ENCODE results near the gene USP24.

DNA sequence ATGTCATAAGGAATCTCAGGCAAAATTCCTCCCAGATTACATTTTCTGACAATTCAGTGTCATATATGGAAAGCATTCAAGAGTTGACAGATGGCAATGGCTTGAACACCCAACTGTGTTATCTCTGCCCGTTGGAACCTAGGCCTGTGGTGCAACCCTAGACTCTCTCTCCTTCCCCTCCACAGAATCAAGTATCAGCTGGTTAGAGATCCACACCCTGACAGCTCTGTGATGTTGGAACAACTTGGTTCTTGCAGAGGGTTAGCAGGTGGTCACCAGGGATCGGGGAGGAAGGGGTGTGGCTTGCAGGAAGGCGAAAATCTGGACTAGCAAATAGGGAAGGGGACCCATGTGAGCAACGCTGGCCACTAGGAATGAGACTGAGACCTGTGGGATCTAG is 149.5 kb downstream of the USP24 start:
- TF ChIP-seq, protein P1, sequence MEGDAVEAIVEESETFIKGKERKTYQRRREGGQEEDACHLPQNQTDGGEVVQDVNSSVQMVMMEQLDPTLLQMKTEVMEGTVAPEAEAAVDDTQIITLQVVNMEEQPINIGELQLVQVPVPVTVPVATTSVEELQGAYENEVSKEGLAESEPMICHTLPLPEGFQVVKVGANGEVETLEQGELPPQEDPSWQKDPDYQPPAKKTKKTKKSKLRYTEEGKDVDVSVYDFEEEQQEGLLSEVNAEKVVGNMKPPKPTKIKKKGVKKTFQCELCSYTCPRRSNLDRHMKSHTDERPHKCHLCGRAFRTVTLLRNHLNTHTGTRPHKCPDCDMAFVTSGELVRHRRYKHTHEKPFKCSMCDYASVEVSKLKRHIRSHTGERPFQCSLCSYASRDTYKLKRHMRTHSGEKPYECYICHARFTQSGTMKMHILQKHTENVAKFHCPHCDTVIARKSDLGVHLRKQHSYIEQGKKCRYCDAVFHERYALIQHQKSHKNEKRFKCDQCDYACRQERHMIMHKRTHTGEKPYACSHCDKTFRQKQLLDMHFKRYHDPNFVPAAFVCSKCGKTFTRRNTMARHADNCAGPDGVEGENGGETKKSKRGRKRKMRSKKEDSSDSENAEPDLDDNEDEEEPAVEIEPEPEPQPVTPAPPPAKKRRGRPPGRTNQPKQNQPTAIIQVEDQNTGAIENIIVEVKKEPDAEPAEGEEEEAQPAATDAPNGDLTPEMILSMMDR (IDR thresholded peaks at IDR 0.05) = no peak
- no peak for TF ChIP-seq POLR2A (IDR thresholded peaks at IDR 0.05)

Data from lower leg skin (tissue), 3 donors.